ENCODE results near the gene MATCAP1.

The MATCAP1 gene

GRCh38 chr16:67183627-67184452 is at the start of gene MATCAP1:
TSS of gene MATCAP1 (minus strand) at chr16:67183963. CDS start at chr16:67180610, 3,353 bp downstream.
- peak; percentile 95 for DNase-seq

GRCh38 chr16:67230809-67231660 is 47.3 kb upstream of the MATCAP1 start:
- DNase-seq: no peak

- DNase-seq: no peak
Observed at GRCh38 chr16:67229906-67230808, 46.4 kb upstream of the MATCAP1 start.

- no peak for DNase-seq
Observed at GRCh38 chr16:67228905-67229304, 45.1 kb upstream of the MATCAP1 start.

- no peak for DNase-seq
Observed at GRCh38 chr16:67228034-67228785, 44.4 kb upstream of the MATCAP1 start.

GRCh38 chr16:67227567-67227921 is 43.8 kb upstream of the MATCAP1 start:
- no peak for DNase-seq

GRCh38 chr16:67226804-67227566 is 43.2 kb upstream of the MATCAP1 start, which contains the start of gene TMEM208:
TSS of gene TMEM208 (plus strand) at chr16:67227130. CDS start at chr16:67227219, 89 bp downstream.
- DNase-seq: peak; percentile 95

- peak; percentile 65 for DNase-seq
Observed at GRCh38 chr16:67226295-67226803, 42.6 kb upstream of the MATCAP1 start.

GRCh38 chr16:67223992-67224391 is 40.2 kb upstream of the MATCAP1 start:
- no peak for DNase-seq

- DNase-seq: no peak
Observed at GRCh38 chr16:67216612-67217490, 33.1 kb upstream of the MATCAP1 start.

- DNase-seq: no peak
Observed at GRCh38 chr16:67215706-67216105, 31.9 kb upstream of the MATCAP1 start.

GRCh38 chr16:67213197-67214019 is 29.6 kb upstream of the MATCAP1 start:
- DNase-seq: no peak

GRCh38 chr16:67212766-67213165 is 29.0 kb upstream of the MATCAP1 start:
- DNase-seq: no peak

GRCh38 chr16:67211674-67212073 is 27.9 kb upstream of the MATCAP1 start:
- no peak for DNase-seq

GRCh38 chr16:67210069-67210937 is 26.5 kb upstream of the MATCAP1 start:
- no peak for DNase-seq

GRCh38 chr16:67209565-67209964 is 25.8 kb upstream of the MATCAP1 start:
- DNase-seq: no peak

GRCh38 chr16:67208154-67208896 is 24.6 kb upstream of the MATCAP1 start:
- no peak for DNase-seq

All from NCI-H2227 treated with DMSO at 0.1 percent for 48 hours (cell line).